Body of pancreas (tissue), 4 donors: ENCODE measurements around the gene OR13C4. TPM values are rescaled to one million over a fixed set of nuclear protein-coding genes. Genes with fewer than 3 reads are reported as not detected.
"Not testable (repeated sequence)": the region's sequence is repeated elsewhere in the genome, so short reads cannot be mapped to it uniquely, and the experiment has no call there.

Experiments used
- ATAC-seq: fragments of 150-250 bp; one replicate; pipeline ENCODE4 v1.9.1; 2016
- DNase-seq, 4 donors: peaks; one replicate each; pipeline ENCODE4 v3.0.0-alpha.2; 2019
- H3K27ac ChIP-seq, 4 donors: fragments of 200-600 bp; sonication (generic); 1 replicate in 3 of 4; 2 replicates in 1 of 4; pipeline versions ENCODE4 v1.5.1 to v1.6.1; 2016 to 2019; ENCODE audit warnings: mild to moderate bottlenecking in 1 of 4, mixed read lengths in 1 of 4, moderate library complexity in 1 of 4
- H3K27me3 ChIP-seq, 2 donors: fragments of 200-600 bp; sonication (generic); one replicate each; pipeline ENCODE4 v1.6.0; 2016; ENCODE audit warnings: mild to moderate bottlenecking in 1 of 2
- H3K36me3 ChIP-seq, 2 donors: fragments of 200-600 bp; sonication (generic); replicated peaks in 1 of 2; 2 replicates each; pipeline ENCODE4 v1.5.1; 2016; ENCODE audit warnings: low read depth in 2 of 2; ENCODE audit not compliant: insufficient read depth in 1 of 2
- H3K4me1 ChIP-seq: fragments of 200-600 bp; sonication (generic); one replicate; pipeline ENCODE4 v1.6.0; 2016
- H3K4me3 ChIP-seq, 2 donors: fragments of 200-600 bp; sonication (generic); 1 replicate in 1 of 2; 2 replicates in 1 of 2; pipeline ENCODE4 v1.5.1; 2016 to 2019
- H3K9me3 ChIP-seq, 3 donors: fragments of 200-600 bp; sonication (generic); 1 replicate in 2 of 3; 2 replicates in 1 of 3; pipeline ENCODE4 v1.5.1; 2016
- CTCF ChIP-seq, 7 experiments: fragments of 450-650 bp in 4 of 7; fragments of 200-600 bp in 3 of 7; sonication (generic) in 3 of 7; IDR thresholded peaks; one replicate each; pipeline ENCODE4 v1.5.1; 2016 to 2019; ENCODE audit warnings: antibody characterized with exemption in 7 of 7
- POLR2A ChIP-seq, 3 donors: fragments of 450-650 bp; IDR thresholded peaks; one replicate each; pipeline ENCODE4 v1.6.1; 2016; ENCODE audit warnings: antibody characterized with exemption in 3 of 3, mild to moderate bottlenecking in 2 of 3
- WGBS, 2 donors: methylation state at CpG; one replicate each; pipeline ENCODE4 v1.1.5; 2017; 5-methylcytosine and 5-hydroxymethylcytosine counted together
- intact Hi-C: fragments of 100-400 bp; cut with DNase I; formaldehyde crosslinking; loops from one replicate; pipeline ENCODE4 v1.15.1; 2023
- total RNA-seq, 2 donors: library from RNA; depleted of rRNA; stranded (reverse); fragments of >200 nt; gene quantifications; one replicate each; pipeline ENCODE4 v1.1.0, GENCODE V29; 2016

The OR13C4 gene
- total RNA-seq, 2 donors from 2014 or later, result not detected

- Histone ChIP-seq H3K36me3 (no peaks in the 10 kb centered on the region), H3K4me1 (no peaks in the 10 kb centered on the region), H3K27me3 (no peaks in the 10 kb centered on the region), H3K27ac (no peak within 1 kb of the TSS), H3K4me3 (no peak within 1 kb of the TSS), H3K9me3 (no peaks in the 10 kb centered on the region)
- no peak for ATAC-seq
- intact Hi-C loops, result no loop called here
- TF ChIP-seq CTCF (IDR thresholded peaks at IDR 0.05), result no peak
- no peak for TF ChIP-seq POLR2A (IDR thresholded peaks at IDR 0.05)
- WGBS, 2 donors, result 86 to 91% methylated on average over 5 of the region's 5 CpGs
- DNase-seq, result no peak
Measured at GRCh38 chr9:104536756-104537155, 9.7 kb upstream of the OR13C4 start, which contains the start of gene OR13C3. OR13C3 (minus strand) TSS chr9:104536856; CDS start chr9:104536723, 133 bp downstream.

GRCh38 chr9:104520241-104520640 is 6.8 kb downstream of the OR13C4 start:
- H3K9me3 ChIP-seq, ATAC-seq, H3K27me3 ChIP-seq, DNase-seq, H3K4me1 ChIP-seq, H3K36me3 ChIP-seq, H3K4me3 ChIP-seq, intact Hi-C loops, H3K27ac ChIP-seq: not testable (repeated sequence)
- WGBS, 2 donors, result 65 to 78% methylated on average over 10 of the region's 10 CpGs

DNA sequence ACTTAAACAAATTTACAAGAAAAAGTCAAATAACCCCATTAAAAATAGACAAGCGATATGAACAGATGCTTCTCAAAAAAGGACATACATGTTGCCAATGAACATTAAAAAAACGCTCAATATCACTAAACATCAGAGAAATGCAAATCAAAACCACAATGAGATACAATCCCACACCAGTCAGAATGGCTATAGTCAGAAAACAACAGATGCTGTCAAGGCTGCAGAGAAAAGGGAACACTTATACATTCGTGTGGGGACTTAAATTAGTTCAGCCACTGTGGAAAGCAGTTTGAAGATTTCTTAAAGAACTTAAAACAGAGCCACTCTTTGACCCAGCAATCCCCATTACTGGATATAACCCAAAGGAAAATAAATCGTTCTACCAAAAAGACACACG is 12.1 kb downstream of the OR13C4 start:
- 56 to 66% methylated on average over 5 of the region's 5 CpGs for WGBS, 2 donors
- intact Hi-C loops, result no loop called here
- no peaks in the 10 kb centered on the region for H3K9me3 ChIP-seq
- H3K27me3 ChIP-seq, result no peaks in the 10 kb centered on the region
- no peaks in the 10 kb centered on the region for H3K36me3 ChIP-seq
- TF ChIP-seq CTCF (IDR thresholded peaks at IDR 0.05), result no peak
- TF ChIP-seq POLR2A (IDR thresholded peaks at IDR 0.05), result no peak
- no peak for DNase-seq
- no peak overlapping the region for H3K27ac ChIP-seq
- no peak for ATAC-seq
- H3K4me1 ChIP-seq, result no peaks in the 10 kb centered on the region
- H3K4me3 ChIP-seq, result no peak overlapping the region

DNA sequence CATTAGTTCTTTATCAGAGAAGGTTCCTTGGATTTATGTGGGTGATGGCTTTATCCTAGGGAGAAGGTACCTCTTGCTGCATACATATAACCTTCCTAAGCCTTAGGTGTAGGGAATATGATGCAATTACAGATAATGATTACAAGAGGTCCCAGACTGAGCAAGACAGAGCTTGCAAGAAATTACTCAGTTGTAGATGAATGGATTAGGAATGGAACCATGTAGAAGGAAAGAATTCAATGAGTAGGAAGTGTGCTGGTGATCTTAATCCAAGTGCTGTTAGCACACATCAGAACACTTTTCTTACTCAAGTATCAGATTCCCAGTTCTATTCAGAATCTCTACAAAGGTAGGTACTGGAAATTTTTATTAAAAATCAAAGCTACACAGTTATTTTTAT is 20.4 kb downstream of the OR13C4 start:
- ATAC-seq (no peak), DNase-seq (no peak)
- Histone ChIP-seq H3K4me3 (no peak overlapping the region), H3K9me3 (no peaks in the 10 kb centered on the region), H3K27me3 (no peaks in the 10 kb centered on the region), H3K4me1 (no peaks in the 10 kb centered on the region), H3K27ac (no peak overlapping the region), H3K36me3 (no peaks in the 10 kb centered on the region)
- intact Hi-C loops, result no loop called here
- no peak for TF ChIP-seq CTCF (IDR thresholded peaks at IDR 0.05)
- TF ChIP-seq POLR2A (IDR thresholded peaks at IDR 0.05), result no peak

DNA sequence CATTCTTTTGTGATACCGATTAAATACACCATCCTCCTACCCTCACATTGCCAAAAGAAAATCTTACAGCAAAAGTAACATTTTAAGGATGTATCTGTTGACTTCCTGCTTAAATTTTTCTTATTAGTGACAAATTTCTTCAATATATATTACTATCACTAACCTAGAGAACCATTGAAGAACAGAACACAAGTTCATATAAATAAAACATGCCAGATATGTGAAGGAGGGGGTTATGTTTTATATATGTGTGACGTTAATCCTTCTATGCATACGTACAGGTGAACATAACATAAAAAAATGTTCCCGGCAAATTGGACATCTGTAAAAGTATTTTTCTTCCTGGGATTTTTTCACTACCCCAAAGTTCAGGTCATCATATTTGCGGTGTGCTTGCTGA is 23.0 kb downstream of the OR13C4 start, which contains the start of gene OR13F1:
OR13F1 (plus strand) TSS at position 301 of the 400 bp plus-strand sequence; CDS start at position 301, 0 bp downstream.
- no peak for TF ChIP-seq CTCF (IDR thresholded peaks at IDR 0.05)
- TF ChIP-seq POLR2A (IDR thresholded peaks at IDR 0.05), result no peak
- no peak within 1 kb of the TSS for H3K4me3 ChIP-seq
- H3K9me3 ChIP-seq, result no peaks in the 10 kb centered on the region
- intact Hi-C loops, result no loop called here
- 85% methylated on average over 5 of the region's 5 CpGs for WGBS, 2 donors
- H3K4me1 ChIP-seq, result no peaks in the 10 kb centered on the region
- no peak for ATAC-seq
- H3K27ac ChIP-seq, result no peak within 1 kb of the TSS
- no peak for DNase-seq
- no peaks in the 10 kb centered on the region for H3K27me3 ChIP-seq
- no peaks in the 10 kb centered on the region for H3K36me3 ChIP-seq
